Measurements from ENCODE around the gene NEK4.

The NEK4 gene

DNA sequence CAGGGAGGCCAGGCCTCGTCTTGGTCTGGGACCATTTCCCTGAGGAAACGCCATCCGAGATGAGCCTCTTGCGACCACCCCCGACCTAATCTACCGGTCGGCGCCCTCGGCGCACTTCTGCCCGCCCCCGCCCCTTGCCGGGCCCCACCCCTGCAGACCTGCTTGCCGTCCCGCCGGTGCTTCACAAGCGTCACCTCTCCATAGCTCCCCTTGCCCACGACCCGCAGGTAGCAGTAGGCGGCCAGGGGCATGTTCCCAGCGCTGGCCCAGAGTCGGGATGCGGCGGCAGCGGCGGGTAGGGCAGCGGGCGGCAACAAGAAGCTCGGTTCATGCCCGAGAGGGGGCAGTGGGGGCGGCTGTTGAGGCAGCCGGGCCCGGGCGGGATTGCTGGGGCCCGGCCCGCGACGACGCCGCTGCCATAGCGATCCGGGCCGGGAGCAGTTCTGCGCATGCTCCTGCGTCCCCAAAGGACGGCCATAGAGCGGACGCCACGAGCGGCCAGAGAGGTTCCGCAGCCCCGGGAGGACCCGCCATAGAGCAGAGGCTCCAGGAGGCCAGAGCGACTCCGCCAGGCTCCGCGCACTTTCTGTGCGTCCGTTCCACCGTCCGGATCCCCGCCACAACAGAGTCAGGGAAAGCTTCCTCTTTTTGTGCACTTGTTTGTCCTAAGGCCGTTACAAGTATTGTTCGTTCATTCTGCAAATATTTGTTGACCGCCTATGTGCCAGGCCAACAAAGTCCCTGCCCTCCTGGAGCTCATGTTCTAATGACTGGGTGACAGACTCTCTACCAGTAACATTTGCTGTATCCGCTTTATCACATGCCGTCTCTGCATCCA lies at the start of gene NEK4:
NEK4 (minus strand) TSS at position 445 of the 838 bp plus-strand sequence; CDS start at position 251, 194 bp downstream.
- peak; percentile 97 for DNase-seq

DNA sequence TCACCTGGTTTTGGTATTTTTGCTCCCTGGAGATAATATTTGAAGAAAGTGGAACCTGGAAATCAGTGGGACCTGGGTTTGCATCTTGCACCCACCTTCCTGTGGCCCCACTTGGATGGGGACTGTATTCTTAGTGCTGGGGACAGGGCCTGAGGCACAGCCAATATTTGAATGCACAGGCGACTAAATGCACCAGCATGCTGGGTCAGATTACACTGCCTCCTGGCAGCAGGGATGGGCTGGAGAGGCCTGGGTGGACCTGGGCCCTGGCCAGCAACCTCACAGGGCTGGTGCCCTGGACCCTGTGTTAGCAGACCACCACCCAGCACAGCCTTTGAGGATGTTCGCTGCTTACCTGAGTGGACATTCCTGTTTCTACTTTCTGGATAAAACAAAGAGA lies 49.2 kb upstream of the NEK4 start:
- no peak for DNase-seq

DNA sequence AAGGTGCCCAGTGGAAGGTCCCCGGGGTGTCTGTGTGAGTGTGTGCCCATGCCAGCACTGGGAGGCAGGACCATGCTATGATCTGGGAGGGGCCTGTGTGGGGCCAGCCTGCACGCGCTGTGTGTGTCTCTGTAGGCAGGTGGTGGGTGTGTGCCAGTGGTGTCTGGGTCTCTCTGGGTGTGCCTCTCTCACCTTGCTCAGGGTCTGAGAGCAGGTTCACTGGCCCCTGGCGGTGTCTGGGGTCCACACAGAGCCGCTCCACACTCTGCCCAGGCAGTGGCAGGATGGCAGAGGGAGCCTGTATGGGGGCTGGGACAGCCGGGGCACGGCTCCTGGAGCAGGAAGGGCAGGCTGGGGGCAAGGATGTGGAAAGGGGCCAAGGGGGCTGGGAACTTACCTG lies 47.1 kb upstream of the NEK4 start:
- no peak for DNase-seq

DNA sequence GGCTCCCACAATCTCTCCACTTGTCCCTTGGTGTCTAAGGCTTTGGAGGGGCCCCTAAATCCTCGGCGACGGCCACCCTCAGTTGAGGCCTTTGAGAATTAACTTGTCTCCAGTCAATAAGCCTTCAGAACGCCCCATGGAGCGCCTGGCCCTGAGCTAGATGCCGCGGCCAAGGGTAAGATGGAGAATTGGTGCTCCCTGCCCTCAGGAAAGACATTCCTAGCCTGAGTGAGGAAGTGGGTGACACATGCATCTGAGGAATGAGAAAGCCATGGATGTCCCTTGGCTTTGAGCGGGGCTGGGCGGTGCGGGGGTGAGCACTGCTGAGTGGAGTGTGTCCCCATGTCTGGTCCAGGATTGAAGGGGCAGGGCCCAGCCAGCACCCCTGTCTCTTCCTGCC lies 46.5 kb upstream of the NEK4 start:
- DNase-seq = no peak

DNA sequence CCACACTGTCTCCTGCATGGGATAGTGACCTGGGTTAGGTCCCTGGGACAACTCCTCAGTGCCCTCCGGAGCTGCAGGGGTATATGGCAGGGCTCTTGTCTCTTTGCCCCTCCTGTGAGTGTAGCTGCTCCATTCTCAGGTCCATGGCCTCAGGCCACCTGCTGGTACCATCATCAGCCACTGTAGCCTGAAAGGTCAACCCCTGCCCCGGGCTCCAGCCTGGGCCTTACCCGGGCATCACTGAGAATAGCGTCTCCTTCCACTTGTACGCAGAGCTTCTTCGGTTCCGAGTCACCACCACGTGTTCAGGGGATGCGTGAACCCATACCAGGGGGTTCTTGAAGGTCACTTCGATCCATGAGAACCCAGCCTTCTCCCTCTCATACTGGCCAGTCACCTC lies 45.9 kb upstream of the NEK4 start:
- DNase-seq = no peak

DNA sequence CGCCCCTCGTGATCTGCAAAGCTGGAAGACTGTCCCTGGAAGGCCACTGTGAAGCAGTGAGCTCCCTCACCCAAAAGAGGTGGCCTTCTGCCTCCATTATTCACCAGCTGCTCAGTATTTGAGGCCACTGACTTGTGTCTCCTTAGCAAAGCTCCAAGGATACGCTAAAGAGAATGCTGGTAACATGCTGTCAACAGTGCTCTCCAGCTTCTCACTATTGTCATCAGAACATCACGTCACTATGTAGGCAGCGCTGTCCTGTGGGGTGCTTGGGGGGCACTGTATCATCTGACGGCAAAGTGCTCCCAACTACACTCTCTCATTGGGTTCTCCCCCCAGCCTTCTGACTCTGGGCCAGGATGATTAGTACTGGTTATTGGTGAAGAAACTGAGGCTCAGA lies 45.5 kb upstream of the NEK4 start:
- no peak for DNase-seq

DNA sequence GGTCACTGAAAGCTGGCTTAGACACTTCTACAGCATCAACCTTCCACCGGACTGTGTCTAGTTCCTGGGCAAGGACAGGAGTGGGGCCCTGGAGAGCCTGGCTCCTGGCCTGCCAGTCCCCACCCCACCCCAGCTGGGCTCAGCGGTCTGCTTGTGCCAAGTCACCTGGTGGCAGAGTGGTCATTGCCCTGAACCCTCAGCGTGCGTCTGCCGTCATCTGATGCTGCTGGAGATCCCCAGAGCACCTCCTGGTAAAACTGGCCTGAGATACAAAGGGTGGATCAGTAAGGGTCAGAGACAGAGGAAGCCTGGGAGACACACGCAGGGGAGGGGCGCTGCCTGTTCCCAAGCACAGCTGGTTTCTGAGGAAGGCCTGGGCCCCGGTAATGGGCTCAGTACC lies 43.1 kb upstream of the NEK4 start:
- no peak for DNase-seq

DNA sequence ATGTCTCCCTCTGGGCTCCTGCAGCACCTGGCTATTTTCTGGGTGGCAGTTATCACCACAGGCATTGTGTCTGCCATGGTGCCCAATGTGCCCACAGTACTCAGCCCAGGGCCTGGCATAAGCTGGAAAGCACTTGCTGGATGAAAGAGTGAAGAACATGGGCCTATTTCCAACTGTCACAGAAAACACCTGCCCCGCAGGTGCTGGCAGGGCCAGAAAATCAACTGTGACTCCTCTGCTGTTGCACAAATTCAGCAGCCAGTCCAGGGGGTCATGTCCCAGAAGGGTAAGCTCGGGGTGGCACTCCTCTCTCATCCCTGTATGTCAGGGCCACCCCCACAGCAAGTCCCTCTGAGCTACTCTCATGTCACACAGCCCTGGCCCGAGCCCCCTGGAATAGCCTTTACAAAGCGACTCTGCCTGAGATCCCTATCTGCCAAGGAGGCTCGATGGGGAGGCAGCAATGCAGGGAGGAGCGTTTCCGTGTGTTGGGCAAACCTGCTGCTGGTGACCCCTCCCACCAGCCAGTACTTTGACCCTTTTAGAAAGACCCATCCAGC lies 40.8 kb upstream of the NEK4 start:
- no peak for DNase-seq

DNA sequence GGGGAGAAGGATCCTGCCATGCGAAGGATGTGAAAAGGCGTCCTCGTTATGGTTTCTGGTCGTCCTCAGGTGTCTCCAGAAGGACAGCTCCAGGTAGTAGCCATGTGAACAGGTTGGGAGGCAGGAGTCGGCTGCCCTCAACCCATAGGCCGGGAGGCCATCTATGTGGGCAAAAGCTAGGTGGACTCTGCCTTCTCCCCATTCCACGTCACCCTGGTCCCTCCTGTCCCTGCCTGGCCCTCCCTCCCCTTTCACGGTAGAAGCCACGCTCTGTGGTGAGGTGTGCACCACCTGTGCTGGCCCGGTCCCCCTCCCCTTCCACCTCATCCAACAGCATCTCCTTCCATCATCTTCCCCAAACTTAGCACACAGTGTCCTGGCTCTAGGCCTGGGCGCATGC lies 40.2 kb upstream of the NEK4 start:
- DNase-seq = no peak

DNA sequence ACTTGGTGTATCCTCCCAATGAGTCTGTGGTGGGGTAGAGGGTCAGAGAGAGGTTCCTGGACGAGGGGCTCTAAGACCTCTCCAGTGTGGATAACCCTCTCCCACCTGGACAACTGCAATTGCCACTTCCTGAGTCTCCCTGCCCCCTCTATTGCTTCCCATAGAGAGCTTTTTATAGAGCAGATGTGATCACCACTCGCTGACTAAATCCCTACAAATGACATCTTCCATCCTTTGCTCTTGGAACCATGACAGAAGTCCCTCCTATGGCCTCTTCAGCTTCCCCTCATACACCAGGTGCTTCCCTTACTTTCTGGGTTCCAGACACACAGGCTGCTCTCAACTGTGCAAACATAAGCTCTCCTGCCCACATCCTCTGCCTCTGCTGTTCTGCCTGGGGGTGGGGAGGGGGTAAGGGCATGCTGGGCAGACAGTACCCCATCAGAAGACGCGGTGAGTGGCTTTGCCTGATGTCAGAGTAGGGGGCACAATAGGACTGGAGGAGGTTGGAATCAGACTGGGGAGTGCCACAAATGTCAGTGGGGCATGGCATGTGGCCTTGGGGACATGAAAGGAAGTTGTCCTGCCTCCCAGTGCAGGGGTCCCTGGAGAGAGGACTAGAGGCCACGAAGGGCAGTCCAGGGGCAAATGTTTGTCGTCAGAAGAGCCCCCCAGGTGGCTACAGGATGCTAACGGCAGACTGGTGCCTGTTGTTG lies 39.1 kb upstream of the NEK4 start:
- no peak for DNase-seq

DNA sequence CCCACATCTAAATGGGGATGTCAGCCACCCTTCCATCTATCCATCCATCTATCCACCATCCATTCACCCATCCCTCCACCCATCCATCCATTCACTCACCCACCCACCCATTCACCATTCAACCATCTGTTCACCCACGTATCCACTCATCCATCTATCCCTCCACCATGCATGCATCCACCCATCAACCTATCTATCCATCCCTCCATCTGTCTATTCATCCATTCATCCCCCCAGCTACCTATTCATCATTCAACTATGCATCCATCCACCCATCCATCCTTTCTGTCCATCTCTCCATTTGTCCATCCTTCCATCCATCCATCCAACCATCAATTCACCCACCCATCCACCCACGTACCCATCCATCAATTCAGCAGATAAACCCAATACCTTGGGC lies 38.4 kb upstream of the NEK4 start:
- DNase-seq = no peak

DNA sequence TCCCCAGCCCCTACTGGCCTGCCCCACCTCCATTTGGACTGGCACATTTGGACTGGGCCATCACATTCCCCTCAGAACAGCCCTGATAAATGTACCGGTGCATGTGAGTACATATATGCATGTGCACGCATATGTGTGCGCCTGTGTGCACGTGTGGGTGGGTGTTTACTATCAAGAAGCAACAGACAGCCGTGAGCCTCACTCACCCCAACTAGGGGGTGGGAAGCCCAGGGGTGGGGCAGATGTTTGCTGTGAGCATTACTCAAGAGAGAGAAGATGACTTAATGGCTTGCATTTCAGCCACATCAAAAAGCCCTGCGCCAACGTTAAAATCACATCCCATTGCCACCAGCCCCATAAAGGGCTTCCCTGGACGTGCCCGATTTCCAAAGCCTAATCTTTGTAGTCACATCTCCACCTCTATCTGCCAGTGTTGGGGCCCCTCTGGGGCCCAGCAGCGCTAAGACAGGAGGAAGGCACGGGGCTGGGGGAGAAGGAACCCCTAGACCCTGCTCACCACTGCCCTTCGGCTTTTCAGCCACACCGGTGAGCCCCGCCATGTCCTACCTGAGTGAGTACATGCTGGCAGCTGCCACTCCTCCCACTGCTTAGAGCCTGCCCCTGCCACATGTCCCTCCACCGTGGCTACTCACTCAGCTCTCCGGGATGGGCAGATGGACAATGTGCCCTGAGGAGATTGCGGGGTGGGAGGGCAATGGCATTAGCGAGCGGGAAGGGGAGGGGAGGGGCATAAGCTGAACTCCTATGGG lies 34.7 kb upstream of the NEK4 start:
- DNase-seq = no peak

DNA sequence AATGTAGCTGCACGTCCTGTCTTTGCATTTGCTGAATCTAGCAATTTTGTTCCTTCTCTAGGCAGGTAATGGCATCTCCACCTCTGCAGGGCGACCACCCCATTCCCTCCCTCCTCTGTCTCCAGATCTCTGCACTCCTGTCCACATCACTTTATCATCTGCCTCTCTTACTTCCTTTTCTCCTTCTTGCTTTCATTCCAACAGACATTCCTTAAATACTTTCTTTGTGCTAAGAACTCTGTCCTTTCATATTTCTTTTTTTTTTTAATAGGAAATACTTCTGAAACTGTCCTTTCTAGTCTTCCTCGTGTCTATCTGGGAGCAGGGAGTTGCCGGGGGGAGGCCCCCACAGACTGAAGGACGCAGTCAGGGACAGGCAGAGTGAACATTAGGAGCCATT lies 31.1 kb upstream of the NEK4 start:
- no peak for DNase-seq

DNA sequence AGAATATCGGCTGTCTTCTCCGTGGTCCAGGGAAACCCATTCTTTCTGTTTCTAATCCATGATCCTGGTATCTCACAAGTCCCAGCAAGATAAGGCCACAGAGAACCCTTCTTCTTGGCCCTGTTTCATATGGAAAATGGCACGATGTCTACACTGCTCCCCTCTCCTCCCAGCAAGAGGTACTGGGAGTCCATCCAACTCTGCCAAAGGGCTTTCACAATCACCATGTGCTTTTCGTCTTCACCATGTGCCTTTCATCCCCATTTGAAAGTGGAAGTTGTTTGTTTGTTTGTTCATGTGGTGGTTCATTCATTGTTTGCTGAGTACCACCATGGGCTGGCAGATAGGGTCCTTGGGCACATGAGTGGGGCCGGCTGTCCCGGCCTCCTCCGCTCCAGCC lies 29.3 kb upstream of the NEK4 start:
- no peak for DNase-seq

DNA sequence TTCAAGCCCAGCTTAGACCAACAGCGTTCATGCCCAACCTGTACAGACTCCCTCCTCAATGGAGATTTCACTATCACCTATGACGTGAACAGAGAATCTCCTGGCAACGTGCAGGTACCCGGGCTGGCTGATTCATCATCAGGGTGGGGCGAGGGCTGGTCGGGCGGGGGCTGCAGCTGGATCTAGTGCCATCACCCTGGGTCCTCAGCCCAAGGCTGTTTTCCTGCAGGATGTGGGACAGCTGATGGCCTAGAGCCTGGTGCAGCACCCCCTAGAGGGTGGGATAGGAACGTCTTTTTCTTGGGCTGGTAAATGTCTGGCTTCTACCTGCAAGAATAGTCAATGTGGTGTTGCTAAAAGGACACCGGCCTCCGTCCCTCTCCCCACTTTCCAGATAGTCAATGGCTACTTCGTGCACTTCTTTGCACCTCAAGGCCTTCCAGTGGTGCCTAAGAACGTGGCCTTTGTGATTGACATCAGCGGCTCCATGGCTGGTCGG lies 28.3 kb upstream of the NEK4 start:
- peak; percentile 51 to 71 (median 54) for DNase-seq

DNA sequence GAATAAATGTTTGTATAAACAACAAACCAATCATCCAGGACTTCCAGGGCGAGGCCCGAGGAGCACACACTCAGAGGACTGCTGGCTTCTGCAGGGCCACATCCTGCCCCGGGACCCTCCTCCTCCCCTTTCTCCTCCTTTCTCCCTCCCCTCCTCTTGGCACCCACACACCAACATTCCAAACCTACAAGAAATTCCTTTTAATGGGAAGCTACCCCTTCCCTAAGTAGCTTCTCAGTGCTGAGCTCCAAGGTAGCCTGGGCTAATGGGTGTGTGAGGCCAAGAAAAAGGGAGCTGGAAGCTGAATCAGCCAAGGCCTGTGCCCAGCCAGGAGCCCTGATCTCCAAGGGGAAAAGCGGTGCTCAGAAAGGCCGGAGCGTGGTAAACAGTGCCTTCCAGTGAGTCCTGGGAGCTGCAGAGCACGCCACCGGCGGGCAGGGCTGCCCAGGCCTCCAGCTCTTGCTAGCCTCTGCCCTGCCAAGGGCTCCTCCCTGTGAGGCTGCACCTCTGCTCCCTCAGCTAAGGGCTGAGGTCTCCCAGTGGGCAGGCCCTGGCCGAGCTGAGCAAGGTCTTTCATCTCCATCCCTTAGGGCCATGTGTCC lies 27.7 kb upstream of the NEK4 start:
- no peak for DNase-seq

DNA sequence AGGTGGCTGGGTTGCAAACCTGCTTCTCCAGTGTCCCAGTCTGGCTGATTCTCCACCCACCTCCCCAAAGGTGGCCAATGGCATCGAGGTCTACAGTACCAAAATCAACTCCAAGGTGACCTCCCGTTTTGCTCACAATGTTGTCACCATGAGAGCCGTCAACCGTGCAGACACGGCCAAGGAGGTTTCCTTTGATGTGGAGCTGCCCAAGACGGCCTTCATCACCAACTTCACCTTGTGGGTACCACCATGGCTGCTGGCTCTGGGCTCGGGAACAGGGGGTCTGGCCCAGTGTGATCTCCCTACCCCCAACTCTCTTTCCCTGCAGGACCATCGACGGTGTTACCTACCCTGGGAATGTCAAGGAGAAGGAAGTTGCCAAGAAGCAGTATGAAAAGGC lies 25.7 kb upstream of the NEK4 start:
- no peak for DNase-seq

DNA sequence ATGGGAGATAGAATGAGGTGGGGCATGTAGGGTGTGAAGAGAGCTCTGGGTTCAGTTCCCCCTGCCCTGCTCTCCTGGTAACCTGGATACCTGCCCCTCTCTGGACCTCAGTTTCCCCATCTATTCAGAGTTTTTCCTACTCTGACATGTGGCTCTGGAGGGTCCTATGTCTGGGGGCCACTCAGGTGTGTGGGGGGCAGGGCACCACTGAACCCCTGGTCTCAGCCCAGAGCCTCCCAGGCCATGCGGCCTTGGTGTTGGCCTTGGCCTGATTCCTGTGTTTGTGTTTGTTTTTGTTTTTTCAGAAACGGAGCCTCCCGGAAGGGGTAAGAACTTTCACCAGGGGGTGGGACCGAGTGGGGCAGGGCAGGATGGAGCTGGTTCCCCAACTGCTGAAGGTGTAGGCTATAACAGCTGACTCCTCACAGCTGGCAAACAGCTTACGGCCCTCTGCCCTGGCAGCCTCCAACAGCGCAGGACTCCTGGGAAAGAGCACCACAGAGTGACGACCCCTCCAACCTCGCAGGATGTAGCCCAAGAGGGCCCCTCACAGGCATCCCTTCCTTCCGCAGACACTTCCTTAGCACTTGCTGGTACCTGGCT lies 24.7 kb upstream of the NEK4 start:
- no peak for DNase-seq

DNA sequence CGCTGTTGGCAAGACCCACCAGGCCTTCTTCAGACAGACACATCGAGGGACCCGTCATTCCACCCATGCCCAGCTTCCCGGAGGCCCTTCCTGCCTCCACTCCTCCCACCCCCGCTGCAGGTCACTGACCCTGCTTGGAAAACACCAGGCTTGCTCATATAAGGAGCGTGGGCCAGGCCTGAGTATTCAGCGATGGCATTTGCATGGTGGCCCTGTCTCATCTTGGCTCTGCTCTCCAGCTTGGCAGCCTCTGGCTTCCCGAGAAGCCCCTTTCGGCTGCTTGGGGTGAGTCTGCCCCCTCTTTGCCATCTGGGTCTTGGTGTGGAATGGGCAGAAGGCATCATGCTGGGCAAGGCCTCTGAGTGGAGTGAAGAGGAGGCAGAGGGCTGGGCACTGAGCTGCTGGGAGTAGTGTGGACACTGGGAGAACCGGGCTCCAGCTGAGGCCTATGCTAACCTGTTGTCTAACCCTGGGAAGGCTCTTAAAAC lies 23.9 kb upstream of the NEK4 start, which contains the start of gene ITIH3:
ITIH3 (plus strand) TSS at position 185 of the 488 bp plus-strand sequence; CDS start at position 193, 8 bp downstream.
- peak in 1 of 3 donors; percentile 17 for DNase-seq

DNA sequence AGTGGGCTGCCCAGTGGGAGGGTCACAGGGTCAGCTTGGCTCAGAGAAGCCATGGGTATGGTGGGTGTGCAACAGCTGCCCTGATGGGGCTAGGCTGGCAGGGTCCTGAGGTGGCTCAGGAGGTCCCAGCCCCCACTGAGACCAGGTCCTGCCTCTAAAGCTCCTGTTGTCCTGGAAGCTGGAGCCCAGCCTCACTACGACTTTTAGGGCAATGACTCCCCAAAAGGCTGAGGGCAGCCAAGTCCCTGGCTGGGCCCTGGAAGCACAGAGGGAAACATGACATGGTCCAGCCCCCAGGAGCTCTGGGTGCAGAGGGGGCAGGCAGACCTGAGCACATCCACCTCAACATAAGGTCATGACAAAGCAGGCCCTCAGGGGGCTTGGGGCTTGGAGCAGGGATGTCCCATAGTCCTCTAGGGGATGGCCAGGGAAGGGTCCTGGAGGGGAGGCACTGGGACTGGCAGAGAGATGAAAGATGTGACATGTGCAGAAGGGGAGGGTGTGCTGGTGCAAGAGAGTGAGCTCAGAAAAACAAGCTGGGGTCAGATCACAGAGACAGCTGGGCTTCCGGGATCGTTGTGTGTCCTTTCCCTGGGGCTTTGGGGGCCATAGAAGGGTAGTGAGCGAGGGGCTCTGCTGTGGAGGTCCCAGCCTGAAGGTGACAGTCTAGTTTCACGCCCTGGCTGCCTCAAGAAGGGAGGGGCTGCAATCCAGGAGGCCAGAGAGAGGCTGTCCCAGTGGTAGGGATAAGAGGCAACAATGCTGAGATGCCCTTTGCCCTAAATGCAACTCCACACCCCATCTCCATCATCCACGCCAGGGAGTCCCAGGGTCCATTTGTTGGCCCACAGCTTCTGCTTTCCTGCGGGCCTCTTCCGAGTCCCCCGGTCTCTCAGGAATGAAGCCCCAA lies 23.2 kb upstream of the NEK4 start:
- DNase-seq = no peak
